ENCODE data around the gene CCDC85C. TPM values are rescaled to one million over a fixed set of nuclear protein-coding genes. Genes with fewer than 3 reads are reported as not detected.

The CCDC85C gene
- total RNA-seq, 1 experiment from 2014 or later = 35.8 TPM

GRCh38 chr14:99579903-99580571 is 24.0 kb downstream of the CCDC85C start (continued):
- TF ChIP-seq, protein P1, sequence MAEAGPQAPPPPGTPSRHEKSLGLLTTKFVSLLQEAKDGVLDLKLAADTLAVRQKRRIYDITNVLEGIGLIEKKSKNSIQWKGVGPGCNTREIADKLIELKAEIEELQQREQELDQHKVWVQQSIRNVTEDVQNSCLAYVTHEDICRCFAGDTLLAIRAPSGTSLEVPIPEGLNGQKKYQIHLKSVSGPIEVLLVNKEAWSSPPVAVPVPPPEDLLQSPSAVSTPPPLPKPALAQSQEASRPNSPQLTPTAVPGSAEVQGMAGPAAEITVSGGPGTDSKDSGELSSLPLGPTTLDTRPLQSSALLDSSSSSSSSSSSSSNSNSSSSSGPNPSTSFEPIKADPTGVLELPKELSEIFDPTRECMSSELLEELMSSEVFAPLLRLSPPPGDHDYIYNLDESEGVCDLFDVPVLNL (CRISPR knock-in tag; IDR thresholded peaks at IDR 0.05; ENCODE audit: borderline replicate concordance, low read depth) = no peak

GRCh38 chr14:99579120-99579836 is 24.7 kb downstream of the CCDC85C start:
- Mint-ChIP-seq H3K4me1 (peaks cover 48% of the 10 kb centered on the region), H3K4me3 (no peak overlapping the region), H3K36me3 (no peaks in the 10 kb centered on the region), H3K9me3 (no peaks in the 10 kb centered on the region), H3K27ac (peak overlapping the region; percentile 49; the same call in 1 of the 2 replicates), H3K27me3 (ENCODE audit: low read depth) (0 out of 2 replicates have a peak, but pooled peaks cover 2% of the 10 kb centered on the region)
- no peak for TF ChIP-seq EMX1 (CRISPR knock-in tag; IDR thresholded peaks at IDR 0.05)
- TF ChIP-seq, protein P2, sequence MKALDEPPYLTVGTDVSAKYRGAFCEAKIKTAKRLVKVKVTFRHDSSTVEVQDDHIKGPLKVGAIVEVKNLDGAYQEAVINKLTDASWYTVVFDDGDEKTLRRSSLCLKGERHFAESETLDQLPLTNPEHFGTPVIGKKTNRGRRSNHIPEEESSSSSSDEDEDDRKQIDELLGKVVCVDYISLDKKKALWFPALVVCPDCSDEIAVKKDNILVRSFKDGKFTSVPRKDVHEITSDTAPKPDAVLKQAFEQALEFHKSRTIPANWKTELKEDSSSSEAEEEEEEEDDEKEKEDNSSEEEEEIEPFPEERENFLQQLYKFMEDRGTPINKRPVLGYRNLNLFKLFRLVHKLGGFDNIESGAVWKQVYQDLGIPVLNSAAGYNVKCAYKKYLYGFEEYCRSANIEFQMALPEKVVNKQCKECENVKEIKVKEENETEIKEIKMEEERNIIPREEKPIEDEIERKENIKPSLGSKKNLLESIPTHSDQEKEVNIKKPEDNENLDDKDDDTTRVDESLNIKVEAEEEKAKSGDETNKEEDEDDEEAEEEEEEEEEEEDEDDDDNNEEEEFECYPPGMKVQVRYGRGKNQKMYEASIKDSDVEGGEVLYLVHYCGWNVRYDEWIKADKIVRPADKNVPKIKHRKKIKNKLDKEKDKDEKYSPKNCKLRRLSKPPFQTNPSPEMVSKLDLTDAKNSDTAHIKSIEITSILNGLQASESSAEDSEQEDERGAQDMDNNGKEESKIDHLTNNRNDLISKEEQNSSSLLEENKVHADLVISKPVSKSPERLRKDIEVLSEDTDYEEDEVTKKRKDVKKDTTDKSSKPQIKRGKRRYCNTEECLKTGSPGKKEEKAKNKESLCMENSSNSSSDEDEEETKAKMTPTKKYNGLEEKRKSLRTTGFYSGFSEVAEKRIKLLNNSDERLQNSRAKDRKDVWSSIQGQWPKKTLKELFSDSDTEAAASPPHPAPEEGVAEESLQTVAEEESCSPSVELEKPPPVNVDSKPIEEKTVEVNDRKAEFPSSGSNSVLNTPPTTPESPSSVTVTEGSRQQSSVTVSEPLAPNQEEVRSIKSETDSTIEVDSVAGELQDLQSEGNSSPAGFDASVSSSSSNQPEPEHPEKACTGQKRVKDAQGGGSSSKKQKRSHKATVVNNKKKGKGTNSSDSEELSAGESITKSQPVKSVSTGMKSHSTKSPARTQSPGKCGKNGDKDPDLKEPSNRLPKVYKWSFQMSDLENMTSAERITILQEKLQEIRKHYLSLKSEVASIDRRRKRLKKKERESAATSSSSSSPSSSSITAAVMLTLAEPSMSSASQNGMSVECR (CRISPR knock-in tag; IDR thresholded peaks at IDR 0.05; ENCODE audit: borderline replicate concordance) = no peak
- TF ChIP-seq, protein P3, sequence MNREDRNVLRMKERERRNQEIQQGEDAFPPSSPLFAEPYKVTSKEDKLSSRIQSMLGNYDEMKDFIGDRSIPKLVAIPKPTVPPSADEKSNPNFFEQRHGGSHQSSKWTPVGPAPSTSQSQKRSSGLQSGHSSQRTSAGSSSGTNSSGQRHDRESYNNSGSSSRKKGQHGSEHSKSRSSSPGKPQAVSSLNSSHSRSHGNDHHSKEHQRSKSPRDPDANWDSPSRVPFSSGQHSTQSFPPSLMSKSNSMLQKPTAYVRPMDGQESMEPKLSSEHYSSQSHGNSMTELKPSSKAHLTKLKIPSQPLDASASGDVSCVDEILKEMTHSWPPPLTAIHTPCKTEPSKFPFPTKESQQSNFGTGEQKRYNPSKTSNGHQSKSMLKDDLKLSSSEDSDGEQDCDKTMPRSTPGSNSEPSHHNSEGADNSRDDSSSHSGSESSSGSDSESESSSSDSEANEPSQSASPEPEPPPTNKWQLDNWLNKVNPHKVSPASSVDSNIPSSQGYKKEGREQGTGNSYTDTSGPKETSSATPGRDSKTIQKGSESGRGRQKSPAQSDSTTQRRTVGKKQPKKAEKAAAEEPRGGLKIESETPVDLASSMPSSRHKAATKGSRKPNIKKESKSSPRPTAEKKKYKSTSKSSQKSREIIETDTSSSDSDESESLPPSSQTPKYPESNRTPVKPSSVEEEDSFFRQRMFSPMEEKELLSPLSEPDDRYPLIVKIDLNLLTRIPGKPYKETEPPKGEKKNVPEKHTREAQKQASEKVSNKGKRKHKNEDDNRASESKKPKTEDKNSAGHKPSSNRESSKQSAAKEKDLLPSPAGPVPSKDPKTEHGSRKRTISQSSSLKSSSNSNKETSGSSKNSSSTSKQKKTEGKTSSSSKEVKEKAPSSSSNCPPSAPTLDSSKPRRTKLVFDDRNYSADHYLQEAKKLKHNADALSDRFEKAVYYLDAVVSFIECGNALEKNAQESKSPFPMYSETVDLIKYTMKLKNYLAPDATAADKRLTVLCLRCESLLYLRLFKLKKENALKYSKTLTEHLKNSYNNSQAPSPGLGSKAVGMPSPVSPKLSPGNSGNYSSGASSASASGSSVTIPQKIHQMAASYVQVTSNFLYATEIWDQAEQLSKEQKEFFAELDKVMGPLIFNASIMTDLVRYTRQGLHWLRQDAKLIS (CRISPR knock-in tag; IDR thresholded peaks at IDR 0.05; ENCODE audit: borderline replicate concordance) = no peak
- TF ChIP-seq ZNF138 (CRISPR knock-in tag; conservative IDR thresholded peaks at IDR 0.05) = no peak
- no peak for TF ChIP-seq CREM (CRISPR knock-in tag; IDR thresholded peaks at IDR 0.05)
- TF ChIP-seq, protein P4, sequence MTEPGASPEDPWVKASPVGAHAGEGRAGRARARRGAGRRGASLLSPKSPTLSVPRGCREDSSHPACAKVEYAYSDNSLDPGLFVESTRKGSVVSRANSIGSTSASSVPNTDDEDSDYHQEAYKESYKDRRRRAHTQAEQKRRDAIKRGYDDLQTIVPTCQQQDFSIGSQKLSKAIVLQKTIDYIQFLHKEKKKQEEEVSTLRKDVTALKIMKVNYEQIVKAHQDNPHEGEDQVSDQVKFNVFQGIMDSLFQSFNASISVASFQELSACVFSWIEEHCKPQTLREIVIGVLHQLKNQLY (CRISPR knock-in tag; IDR thresholded peaks at IDR 0.05) = no peak
- no peak for TF ChIP-seq ZNF121 (CRISPR knock-in tag; IDR thresholded peaks at IDR 0.05)
- TF ChIP-seq RORB (CRISPR knock-in tag; IDR thresholded peaks at IDR 0.05) = no peak
- TF ChIP-seq TEAD4 (CRISPR knock-in tag; IDR thresholded peaks at IDR 0.05) = no peak
- TF ChIP-seq, protein P1 (CRISPR knock-in tag; IDR thresholded peaks at IDR 0.05; ENCODE audit: borderline replicate concordance, low read depth) = no peak
- no peak for TF ChIP-seq SOX15 (CRISPR knock-in tag; IDR thresholded peaks at IDR 0.05)
- no peak for TF ChIP-seq KAT7 (CRISPR knock-in tag; IDR thresholded peaks at IDR 0.05; ENCODE audit: borderline replicate concordance)
- TF ChIP-seq IRF2 (CRISPR knock-in tag; IDR thresholded peaks at IDR 0.05; ENCODE audit: borderline replicate concordance, low read depth) = no peak
- TF ChIP-seq JUN (CRISPR knock-in tag; IDR thresholded peaks at IDR 0.05) = no peak
- TF ChIP-seq, protein P5, sequence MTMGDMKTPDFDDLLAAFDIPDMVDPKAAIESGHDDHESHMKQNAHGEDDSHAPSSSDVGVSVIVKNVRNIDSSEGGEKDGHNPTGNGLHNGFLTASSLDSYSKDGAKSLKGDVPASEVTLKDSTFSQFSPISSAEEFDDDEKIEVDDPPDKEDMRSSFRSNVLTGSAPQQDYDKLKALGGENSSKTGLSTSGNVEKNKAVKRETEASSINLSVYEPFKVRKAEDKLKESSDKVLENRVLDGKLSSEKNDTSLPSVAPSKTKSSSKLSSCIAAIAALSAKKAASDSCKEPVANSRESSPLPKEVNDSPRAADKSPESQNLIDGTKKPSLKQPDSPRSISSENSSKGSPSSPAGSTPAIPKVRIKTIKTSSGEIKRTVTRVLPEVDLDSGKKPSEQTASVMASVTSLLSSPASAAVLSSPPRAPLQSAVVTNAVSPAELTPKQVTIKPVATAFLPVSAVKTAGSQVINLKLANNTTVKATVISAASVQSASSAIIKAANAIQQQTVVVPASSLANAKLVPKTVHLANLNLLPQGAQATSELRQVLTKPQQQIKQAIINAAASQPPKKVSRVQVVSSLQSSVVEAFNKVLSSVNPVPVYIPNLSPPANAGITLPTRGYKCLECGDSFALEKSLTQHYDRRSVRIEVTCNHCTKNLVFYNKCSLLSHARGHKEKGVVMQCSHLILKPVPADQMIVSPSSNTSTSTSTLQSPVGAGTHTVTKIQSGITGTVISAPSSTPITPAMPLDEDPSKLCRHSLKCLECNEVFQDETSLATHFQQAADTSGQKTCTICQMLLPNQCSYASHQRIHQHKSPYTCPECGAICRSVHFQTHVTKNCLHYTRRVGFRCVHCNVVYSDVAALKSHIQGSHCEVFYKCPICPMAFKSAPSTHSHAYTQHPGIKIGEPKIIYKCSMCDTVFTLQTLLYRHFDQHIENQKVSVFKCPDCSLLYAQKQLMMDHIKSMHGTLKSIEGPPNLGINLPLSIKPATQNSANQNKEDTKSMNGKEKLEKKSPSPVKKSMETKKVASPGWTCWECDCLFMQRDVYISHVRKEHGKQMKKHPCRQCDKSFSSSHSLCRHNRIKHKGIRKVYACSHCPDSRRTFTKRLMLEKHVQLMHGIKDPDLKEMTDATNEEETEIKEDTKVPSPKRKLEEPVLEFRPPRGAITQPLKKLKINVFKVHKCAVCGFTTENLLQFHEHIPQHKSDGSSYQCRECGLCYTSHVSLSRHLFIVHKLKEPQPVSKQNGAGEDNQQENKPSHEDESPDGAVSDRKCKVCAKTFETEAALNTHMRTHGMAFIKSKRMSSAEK (CRISPR knock-in tag; IDR thresholded peaks at IDR 0.05; ENCODE audit: borderline replicate concordance) = no peak
- TF ChIP-seq NFATC4 (CRISPR knock-in tag; IDR thresholded peaks at IDR 0.05) = no peak
- ChIA-PET POLR2A (no interaction called here), CTCF (interaction anchor here (0.9 to 1.4 kb wide), 5 partner anchors 9 to 62 kb away, joined by 3 to 6 read pairs (median 3); no protein-coding TSS in a partner anchor)
- ATAC-seq (no peak; the same call in 1 of the 2 replicates), DNase-seq (ENCODE audit: low spot score) (no peak)
